Ovary (tissue), 3 donors: ENCODE results near the gene HS6ST3.

ENCODE experiments used
- POLR2A ChIP-seq: fragments of 450-650 bp; IDR thresholded peaks from one replicate; pipeline ENCODE4 v1.6.1; 2017; ENCODE audit warnings: antibody characterized with exemption, mild to moderate bottlenecking, moderate library complexity
- TF ChIP-seq, protein P1 (sequence below), 3 donors: fragments of 450-650 bp in 2 of 3; fragments of 200-600 bp in 1 of 3; IDR thresholded peaks; one replicate each; pipeline versions ENCODE4 v1.5.1 to v1.8.0; 2016 to 2022; ENCODE audit warnings: antibody characterized with exemption in 3 of 3, mild to moderate bottlenecking in 1 of 3
- donor health status: DM: no; HTN: no; CAD: no.

DNA sequence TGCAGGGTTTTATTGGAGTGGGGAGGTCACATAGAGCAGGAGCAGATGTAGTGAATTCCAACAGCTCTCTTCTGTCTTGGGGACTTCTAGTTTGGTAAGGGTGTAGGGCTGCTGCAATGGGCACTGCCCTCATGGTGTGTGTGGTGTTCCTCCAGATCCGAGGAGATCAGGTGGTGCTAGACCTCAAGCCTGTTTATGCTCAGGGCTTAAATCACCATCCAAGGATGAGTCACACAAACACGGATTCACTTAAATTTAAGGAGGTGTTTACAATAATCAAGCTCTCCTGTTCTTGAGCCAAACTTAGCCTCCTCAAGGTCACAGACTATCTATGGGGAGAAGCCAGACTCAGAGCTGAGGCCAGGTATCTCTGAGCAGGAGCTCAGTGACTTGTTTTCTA lies 23.0 kb downstream of the HS6ST3 start:
- TF ChIP-seq, protein P1, sequence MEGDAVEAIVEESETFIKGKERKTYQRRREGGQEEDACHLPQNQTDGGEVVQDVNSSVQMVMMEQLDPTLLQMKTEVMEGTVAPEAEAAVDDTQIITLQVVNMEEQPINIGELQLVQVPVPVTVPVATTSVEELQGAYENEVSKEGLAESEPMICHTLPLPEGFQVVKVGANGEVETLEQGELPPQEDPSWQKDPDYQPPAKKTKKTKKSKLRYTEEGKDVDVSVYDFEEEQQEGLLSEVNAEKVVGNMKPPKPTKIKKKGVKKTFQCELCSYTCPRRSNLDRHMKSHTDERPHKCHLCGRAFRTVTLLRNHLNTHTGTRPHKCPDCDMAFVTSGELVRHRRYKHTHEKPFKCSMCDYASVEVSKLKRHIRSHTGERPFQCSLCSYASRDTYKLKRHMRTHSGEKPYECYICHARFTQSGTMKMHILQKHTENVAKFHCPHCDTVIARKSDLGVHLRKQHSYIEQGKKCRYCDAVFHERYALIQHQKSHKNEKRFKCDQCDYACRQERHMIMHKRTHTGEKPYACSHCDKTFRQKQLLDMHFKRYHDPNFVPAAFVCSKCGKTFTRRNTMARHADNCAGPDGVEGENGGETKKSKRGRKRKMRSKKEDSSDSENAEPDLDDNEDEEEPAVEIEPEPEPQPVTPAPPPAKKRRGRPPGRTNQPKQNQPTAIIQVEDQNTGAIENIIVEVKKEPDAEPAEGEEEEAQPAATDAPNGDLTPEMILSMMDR (IDR thresholded peaks at IDR 0.05) = no peak
- TF ChIP-seq POLR2A = no peak
